GM21825 (cell line): ENCODE data around the gene STK11.

Experiments
- ATAC-seq: cut with Tn5 transposase; IDR thresholded peaks from one replicate; pipeline ENCODE4 v1.9.1; 2021; ENCODE audit warnings: mild to moderate bottlenecking, moderate library complexity; ENCODE audit not compliant: unreplicated experiment

STK11 gene

DNA sequence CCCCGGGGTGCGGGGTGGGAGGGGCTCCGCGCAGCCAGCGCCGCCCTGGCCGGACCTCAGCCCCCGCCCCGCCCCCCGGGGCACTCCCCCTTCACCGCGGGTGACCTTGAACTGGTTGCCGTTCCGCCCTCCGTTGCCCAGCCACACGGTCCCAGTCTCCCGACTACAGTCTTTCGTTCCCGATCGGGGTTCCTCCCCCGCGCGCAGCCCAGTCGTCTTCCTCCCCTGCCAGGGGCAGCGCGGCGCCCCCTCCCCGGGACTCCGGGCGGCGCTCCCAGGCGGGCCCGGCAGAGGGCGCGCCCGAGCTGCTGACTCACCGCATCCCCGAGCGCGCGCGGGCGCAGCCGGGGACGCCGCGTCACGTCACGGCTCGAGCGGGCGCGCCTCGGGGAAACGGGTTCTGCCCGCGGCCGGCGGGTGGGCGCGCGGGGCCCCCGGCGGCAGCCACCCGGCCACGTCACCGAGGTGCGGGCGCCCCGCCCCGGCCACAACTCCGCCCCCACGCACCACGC, 43.3 kb downstream of the STK11 start:
- ATAC-seq = peak; percentile 23

DNA sequence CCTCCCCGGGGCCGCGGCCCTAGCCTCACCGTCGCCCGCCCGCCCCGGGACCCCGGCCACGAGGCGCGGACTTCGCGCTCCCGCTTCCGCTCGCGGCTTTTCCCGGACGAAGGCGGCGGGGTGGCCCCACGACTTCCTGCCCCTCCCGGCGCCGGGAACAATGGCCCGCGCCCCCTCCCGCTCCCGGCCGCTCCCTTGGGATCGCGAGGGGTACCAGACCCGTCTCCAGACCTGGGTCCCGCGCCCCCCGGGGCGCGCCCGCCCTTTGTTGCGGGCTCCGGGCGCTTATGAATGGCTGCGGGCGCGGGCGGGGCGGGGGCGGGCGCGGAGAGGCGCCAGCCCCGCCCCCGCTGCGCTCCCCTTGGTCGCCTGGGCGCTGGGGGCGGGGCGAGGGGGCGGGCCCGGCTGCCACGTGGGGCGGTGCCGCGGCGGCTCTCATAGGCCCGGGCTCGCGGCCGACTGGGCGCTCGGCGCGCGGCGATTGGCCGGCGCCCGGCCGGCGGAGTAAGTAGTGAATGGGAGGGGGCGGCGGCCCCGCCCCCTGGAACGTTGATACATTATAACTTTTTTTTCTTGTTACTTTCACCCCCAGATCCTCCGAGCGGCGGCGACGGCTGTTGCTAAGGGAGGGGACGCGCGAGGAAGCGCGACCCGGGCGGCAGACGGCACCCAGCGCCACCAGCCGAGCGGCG, 43.9 kb downstream of the STK11 start:
- peak; percentile 30 for ATAC-seq

DNA sequence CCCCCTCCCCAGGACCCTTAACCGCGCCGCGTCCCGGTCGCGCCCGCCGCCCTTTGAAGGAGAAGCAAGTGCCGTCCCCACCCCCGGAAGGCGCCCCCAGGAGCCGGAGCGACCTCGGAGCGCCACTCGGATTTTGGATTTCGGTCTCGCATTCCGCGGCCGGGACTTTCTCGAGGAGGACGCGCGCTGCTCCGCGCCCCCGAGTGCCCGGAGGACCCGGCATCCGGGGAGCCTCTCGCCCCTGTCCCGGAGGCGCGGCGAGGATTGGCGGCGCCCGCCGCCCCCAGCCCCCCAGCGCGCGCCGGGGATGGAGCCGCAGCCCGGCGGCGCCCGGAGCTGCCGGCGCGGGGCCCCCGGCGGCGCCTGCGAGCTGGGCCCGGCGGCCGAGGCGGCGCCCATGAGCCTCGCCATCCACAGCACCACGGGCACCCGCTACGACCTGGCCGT, 44.4 kb downstream of the STK11 start:
- no peak for ATAC-seq

DNA sequence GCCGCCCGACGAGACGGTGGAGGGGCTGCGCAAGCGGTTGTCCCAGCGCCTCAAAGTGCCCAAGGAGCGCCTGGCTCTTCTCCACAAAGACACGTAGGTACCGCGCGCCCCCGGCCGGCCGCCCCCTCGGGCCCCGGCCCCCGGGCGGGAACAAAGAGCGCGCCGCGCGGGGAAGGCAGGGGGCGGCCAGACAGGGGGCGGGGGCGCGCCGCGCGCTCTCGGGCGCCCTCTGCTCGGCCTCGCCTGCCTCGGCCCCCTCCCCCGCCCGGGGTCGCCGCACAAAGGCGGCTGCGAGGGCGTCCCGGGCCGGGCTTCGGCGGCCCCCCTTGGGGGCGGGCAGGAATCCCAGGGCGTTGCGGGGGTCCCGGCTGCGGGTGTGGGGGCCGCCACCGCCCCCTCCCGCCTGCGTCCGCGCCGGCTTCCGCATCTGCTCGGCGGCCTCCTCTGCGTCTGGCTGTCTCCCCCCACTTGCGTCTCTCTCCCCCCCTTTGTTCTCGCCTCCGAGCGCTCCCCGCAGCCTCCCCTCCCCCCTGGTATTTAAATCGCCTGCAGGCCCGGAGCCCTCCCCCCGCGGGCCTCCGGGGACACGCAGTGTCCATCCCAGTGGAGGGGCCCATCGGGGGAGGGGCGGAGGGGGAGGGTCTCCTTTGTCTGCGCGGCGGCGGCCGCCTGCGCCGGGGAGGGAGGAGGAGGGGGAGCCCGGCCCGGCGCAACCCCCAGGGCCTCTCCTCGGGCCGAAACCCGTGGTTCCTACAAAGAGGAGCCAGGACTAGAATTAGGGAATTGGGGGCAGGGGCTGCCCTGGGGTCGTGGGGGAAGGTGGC, 45.1 kb downstream of the STK11 start:
- ATAC-seq = no peak

DNA sequence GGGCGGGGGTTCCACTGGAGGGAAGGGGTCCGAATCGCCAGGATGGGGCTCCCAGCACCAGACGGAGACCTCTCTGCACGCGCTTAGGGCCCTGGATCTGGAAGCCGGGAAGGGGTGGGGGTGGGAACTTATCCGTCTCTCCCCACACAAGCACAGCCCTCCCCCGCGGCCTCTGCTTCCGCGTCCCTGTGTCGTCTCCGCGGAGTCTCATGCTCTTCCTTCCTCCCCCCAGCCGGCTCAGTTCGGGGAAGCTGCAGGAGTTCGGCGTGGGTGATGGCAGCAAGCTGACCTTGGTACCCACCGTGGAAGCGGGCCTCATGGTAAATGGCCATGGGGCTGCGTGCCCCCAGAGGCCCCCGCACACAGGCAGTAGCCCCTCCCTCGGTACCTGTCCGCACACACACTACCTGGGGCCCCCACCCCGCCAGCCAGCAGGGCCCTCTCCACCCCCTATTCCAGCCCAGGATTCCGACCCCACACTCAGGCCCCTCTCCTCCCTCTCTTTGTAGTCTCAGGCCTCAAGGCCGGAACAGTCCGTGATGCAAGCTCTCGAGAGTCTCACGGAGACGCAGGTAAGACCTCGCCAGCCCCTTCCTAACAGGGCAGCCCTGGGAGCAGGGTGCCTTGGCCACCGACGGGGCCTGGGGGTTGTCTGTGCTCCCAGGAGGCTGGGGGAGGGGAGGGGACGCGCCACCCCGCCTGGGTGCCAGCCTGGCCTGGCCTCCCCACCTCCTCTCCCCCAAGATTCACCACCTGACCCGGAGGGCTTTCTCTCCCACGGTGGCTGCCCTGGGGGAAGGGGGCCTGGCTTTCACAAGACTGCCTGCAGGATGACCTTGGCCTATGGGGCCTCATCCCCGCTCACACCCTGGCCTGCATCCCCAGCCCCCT, 46.0 kb downstream of the STK11 start:
- no peak for ATAC-seq

DNA sequence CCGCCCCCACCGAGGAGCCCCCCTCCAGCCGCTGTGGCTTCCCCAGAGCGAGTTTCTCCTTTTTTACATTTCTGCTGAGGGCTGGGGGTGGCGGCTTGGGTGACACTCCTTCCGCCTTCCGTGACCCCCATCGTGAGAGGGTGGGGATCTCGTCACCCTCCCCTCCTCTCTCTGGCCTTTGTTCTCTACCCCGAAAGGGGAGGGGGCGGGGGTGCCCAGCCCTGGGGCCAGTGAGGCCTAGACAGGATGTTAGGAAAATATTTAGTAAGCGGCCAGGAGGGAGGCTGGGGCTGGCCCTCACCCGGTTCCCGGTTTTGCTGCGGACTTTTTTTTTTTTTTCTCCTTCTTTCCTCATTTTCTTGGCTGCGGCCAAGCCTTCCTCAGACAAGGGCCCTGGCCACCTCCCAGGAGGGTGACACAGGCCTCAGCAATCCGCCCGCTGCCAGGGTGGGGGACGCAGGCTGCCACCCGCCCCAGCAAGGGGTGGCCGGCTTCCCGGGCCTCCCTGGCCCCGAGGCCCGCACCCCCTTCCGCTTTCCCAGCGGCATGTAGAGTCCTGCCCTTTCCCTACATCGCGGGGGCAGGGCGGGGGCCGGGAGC, 46.7 kb downstream of the STK11 start:
- ATAC-seq = no peak

DNA sequence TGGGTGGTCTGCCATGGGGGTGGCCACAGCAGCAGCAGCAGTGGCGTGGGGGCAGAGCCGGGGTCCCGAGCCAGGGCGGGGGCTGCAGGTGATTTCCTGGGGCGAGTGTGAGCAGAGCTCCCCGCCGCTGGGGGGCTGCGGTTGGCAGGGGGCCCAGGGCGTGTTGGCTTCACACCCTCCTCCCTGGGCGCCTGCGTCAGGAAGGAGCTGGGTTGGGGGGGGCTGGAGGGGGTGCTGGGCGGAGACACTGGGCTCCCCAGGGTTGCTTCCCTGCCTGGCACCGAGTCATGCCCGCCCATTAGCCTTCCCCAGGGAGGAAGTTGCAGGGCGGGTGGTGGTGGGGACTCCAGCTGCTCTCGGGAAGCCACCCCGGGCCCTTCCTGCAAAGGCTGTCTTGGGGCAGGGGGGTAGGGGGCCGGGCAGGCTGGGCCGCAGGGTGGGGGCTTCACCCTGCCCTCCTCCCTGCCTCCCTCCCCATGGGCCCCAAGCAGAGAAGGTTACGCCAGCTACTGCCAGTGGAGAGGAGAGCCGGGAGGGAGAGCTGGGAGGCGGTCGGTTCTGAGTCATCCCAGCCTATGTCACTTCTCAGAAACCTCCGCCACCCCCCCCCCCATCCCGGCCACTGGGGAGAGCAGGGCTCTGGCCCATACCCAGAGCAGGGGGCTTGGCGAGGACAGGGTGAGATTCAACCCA, 47.4 kb downstream of the STK11 start:
- no peak for ATAC-seq

DNA sequence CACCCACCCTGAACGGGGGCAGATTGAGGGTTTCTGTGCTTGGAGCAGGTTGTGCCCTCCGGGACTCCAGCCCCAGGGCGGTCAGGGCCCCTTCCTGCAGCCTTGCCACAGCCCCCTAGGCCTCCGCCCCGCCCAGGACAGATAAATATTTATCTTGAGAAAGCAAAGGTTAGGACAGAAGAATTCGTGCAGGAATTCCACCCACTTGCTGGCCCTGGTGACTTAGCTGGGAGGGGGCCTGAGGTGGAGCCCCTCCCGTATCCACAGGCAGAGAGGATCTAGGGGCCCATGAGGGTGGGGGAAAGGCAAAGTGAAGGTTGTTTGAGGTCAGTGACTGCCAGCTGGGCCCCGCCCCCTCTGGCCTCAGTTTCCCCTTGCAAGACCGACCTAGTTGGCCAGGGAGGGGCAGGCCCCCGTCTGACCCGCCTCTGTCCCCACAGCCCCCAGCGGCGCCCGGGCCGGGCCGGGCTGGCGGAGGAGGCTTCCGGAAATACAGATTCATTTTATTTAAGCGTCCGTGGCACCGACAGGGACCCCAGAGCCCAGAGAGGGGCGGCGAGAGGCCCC, 48.0 kb downstream of the STK11 start:
- no peak for ATAC-seq

DNA sequence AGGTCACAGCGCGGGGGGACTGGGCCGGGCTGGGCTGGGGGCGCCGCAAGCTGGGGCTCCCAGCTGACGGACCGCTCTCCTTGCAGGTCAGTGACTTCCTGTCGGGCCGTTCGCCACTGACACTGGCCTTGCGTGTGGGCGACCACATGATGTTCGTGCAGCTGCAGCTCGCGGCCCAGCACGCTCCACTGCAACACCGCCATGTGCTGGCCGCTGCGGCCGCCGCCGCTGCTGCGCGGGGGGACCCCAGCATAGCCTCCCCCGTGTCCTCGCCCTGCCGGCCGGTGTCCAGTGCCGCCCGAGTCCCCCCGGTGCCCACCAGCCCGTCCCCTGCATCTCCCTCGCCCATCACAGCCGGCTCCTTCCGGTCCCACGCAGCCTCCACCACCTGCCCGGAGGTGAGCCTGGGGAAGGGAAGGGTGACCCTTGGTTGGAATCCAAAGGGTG, 48.5 kb downstream of the STK11 start:
- no peak for ATAC-seq

DNA sequence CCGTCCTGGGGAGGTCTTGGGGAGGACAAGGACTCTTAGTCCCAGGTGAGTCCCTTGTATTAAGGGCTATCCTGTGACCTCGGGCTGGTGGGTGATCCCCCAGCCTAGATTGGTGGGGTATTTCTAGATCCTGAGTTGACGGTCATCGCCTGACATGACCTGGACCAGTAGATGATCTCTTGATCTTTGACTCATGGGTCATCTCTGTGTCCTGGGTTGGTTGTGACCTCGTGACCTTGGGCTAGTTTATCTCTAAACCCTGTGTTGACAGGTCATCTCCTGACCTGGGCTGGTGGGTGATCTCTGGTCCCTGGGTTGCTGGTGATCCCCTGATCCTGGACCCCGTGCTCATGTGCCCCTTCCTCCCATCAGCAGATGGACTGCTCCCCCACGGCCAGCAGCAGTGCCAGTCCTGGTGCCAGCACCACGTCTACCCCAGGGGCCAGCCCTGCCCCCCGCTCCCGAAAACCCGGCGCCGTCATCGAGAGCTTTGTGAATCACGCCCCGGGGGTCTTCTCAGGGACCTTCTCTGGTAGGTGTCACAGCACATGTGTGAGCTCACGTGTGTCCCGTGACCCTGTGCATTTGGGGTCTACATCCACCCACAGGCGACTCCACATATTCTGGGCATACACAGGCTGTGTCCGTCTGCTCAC, 49.1 kb downstream of the STK11 start:
- no peak for ATAC-seq

DNA sequence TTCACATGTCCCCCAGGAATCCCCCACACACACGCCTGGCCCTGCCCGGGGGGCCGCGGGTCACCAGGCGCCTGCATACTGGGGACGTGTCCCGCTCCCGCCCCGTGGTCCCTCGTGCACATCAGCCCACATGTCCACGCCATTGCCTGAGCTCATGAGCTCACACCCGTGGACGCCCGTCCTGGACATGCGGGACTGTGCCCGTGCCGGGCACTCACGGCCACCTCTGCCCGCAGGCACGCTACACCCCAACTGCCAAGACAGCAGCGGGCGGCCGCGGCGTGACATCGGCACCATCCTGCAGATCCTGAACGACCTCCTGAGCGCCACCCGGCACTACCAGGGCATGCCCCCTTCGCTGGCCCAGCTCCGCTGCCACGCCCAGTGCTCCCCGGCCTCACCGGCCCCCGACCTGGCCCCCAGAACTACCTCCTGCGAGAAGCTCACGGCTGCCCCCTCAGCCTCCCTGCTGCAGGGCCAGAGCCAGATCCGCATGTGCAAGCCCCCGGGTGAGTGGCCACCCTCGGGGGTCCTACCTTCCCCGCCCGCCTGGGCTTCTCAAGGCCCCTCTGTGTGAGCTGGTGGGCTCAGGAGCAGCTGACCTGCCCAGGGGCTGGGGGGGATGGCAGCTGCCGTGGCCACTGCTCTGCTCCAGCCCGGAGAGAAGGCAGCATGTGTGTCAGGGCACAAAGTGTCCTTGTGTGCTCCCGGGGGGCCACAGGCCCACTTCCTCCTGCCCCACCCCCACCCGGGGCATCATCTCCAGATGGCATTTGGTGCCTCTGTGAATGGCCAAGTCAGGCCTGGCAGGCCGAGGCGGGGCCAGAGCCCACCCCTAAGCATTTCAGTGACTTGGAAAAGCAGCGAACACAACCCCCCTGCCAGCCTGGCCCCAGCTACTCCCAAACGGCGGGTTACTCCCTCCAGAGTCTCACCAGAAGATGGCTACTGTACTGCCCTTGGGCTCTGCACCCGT, 49.9 kb downstream of the STK11 start:
- ATAC-seq = no peak

DNA sequence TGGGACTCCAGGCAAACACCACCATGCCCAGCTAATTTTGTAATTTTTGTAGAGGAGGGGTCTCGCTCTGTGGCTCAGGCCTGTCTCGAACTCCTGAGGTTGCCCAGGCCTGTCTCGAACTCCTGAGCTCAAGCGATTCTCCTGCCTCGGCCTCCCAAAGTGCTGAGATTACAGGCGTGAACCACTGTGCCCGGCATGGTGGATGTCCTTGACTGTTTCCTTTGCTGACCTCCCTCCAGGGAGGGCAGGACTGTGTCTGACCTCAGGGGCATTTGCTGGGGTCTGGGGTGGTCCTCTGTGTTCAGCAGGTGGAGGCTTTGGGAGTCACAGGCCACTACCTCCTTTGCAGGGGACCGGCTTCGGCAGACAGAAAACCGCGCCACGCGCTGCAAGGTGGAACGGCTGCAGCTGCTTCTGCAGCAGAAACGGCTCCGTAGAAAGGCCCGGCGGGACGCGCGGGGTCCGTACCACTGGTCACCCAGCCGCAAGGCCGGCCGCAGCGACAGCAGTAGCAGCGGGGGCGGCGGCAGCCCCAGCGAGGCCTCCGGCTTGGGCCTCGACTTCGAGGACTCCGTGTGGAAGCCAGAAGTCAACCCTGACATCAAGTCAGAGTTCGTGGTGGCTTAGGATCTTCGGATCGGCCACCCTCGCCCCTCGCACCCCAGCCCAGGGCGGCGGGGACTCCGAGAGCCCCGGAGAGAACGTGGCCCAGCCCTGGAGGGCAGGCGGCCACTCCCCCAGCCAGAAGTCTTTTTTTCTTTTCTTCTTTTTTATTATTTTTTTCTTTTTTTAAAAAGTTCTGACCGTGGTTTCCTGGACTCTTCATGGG, 51.3 kb downstream of the STK11 start:
- ATAC-seq = no peak

DNA sequence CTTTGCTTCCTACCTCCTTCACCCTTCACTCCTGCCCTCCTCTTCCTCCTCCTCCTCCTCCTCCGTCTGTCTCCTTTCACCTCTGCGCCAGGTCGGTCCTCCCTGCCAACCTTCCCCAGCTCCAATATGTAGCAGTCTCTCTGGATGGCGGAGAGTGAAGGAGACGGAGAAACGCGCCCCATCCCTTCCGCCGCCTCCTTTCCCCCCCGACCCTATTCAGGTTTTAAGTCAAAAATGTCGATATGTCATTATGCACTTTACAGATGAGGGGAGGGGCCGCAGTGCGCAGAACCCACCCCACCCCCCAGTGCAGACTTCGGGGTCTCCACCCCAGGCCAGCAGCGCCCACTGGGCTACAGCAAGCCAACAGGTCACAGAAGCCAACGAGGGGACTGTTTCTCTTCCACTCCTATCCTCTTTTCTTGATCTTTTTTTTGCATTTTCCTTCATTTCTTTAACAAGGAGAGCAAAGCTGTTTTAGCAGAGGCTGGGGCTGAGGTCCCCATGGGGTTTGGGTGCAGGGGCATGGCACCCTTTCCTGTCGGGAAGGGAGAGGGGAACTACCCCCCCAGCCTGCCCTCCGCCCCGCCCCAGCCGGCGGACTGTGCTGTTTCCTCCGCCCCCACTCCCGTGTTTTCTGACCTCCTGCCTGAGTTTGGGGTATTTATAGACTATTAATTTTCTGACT, 52.0 kb downstream of the STK11 start:
- ATAC-seq = no peak

DNA sequence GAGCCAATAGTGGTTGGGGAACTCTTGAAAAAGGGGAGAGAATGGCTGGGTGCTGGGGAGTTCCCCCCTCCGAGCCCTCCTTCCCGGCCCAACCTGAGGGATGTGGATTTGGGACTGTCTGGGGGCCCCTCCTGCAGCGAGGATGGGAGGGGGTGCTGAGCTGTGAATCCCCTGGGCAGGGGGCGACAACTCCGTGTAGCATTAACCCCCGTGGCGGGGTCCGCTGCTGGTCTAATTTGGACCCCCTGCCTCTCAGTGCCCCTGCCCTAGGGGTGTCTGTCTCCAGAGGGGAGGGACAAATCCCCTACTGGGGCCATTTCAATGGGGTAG, 52.5 kb downstream of the STK11 start:
- no peak for ATAC-seq

DNA sequence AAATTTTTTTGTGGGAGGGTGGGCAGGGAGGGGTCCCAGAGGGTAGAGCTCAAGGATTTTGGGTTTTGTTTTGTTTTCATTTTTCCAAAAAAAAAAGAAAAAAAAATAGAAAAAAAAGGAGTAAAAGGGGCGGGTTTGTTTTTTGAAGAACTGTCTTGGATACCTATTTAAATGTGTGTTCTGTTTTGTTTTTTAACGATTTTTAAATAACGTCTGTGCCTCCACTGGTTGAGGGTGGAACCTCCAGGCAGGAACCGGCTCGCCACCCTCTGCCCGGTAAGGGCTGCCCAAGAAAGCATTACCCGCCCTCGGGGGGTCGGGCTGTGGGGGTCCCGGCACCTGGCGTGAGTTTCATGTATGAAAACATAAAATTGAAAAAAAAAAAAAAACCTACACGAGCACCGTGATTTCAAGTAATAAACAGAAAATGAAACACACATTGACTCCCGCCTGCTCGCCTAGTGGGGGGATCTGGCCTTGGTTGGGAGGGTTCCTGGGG, 53.2 kb downstream of the STK11 start:
- no peak for ATAC-seq

DNA sequence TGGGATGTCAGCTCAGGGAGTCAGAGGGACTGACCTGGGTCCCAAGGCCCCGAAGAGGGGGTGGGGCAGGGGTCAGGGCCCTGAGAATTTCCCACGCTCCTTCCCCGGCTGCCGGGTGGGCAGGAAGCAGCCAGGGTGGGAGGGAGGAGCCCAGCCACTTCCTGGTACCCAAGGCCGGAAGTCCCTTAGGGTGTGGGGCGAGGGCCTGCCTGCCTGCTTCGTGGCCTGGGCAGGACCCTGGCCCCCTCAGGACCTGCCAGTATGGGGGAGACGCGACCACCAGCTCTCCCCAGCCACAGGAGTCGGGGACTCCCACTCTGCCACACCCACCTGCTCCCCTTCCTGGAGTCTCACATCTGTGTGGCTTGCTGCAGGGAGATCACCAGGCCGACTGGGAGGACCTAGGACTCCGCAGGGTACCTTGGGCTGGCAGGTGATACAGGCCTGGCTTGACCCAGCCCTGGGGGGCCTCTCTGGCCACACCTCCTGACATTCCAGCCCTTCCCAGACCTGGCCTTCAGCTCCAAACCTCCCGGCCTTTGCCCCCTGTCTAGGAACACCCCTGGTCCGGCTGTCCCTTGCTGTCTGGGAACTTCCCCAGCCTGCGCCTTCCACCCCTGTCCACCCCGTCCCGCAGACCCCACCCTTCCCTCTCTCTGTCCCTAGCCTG, 53.8 kb downstream of the STK11 start:
- peak; percentile 25 for ATAC-seq
